Measurements from ENCODE around the gene KRT74. TPM values are rescaled to one million over a fixed set of nuclear protein-coding genes. Genes with fewer than 3 reads are reported as not detected.
A peak's percentile ranks its signal among the peaks of the same experiment; 100 is the strongest.

KRT74 gene
- total and polyA plus RNA-seq, 12 donors: 0.62 TPM; not detected in 11

DNA sequence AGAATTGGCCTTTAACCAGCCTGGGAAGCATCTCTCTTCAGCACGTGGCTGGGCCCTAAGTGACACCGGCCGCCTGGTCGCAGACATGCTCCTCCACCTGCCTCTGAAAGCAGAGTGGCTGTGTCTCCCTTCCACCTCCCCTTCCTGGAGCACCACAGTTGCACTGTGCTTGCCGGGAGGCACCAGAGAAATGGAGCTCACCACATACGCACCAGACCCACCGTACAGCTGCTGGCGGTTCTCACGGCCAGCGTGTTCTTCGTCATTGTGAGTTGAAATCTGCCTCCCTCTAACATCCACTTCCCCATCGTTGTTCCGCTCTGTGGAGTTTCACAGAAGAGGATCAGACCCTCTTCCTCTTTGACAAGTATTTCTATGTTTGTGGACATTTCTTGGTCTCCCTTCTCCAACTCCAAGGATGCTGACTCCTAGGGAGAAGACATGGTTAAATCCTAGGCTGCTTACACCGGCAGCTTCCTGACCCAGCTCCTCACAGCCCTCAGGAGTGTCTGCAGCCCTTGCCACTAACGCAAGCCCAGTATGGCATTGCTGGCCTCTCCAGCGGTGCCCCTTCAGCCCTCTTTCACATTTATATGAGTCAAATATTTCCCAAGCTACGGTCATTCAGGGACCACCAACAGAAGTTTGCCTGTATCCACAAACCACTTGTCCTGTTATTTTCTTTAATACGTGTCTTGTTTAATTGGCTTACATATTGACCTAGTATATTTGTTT lies 41.9 kb downstream of the KRT74 start:
- 59 to 78% methylated on average over 18 of the region's 18 CpGs for WGBS, 2 donors
- no peaks in the 10 kb centered on the region for H3K9me3 ChIP-seq
- intact Hi-C loops (cut with DNase I): no loop called here
- no peak overlapping the region for H3K27ac ChIP-seq
- H3K36me3 ChIP-seq: no peaks in the 10 kb centered on the region
- H3K4me1 ChIP-seq: peaks cover 0 to 4% (median 0%) of the 10 kb centered on the region in 9 donors
- TF ChIP-seq, protein P1, sequence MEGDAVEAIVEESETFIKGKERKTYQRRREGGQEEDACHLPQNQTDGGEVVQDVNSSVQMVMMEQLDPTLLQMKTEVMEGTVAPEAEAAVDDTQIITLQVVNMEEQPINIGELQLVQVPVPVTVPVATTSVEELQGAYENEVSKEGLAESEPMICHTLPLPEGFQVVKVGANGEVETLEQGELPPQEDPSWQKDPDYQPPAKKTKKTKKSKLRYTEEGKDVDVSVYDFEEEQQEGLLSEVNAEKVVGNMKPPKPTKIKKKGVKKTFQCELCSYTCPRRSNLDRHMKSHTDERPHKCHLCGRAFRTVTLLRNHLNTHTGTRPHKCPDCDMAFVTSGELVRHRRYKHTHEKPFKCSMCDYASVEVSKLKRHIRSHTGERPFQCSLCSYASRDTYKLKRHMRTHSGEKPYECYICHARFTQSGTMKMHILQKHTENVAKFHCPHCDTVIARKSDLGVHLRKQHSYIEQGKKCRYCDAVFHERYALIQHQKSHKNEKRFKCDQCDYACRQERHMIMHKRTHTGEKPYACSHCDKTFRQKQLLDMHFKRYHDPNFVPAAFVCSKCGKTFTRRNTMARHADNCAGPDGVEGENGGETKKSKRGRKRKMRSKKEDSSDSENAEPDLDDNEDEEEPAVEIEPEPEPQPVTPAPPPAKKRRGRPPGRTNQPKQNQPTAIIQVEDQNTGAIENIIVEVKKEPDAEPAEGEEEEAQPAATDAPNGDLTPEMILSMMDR (IDR thresholded peaks at IDR 0.05): no peak
- no peaks in the 10 kb centered on the region for H3K27me3 ChIP-seq
- ATAC-seq (peak in 3 of 8 donors; percentile 42 to 46 (median 46)), DNase-seq (no peak)
- H3K4me3 ChIP-seq: no peak overlapping the region

DNA sequence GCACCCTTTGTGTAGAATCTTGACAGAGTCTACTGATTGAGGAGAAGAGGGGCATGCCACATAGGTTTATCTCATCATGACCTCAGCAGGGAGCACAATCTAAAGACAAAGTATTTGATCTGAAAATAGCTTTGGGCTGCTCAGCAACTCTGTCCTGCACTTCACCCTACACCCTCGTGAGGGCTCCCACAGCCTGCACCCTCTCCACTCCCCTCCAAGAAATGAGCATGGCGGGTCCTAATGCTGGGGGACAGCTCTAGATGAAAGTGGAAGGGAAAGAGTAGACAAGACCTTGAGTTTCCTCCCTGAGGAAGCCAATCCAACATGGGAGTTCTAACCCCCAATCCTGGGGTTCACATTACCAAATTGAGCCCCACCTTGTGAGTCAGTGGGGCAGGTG lies 42.7 kb downstream of the KRT74 start:
- WGBS, 2 donors: 82 to 88% methylated on average over 2 of the region's 2 CpGs

DNA sequence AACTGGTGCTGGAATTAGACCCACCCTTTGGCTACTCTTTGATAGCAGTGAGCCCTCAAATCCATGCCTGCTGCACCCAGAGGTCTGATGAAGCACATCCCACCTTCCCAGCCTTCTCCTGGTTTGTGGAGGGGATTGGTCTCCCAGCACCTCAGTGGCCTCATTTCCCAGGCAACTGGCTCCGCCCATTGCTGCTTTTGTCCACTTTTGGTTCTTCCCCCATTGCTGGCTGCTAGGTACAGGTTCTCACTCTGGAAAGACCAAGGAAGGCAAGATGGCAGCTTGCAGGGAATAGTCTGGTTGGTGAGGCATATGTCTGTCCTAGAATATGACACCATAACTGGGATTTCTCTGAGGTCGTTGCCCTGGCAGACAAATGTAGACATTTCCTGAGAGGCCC lies 43.3 kb downstream of the KRT74 start:
- Histone ChIP-seq H3K27me3 (no peaks in the 10 kb centered on the region), H3K9me3 (no peaks in the 10 kb centered on the region), H3K4me1 (peaks cover 0 to 4% (median 0%) of the 10 kb centered on the region in 9 donors), H3K36me3 (no peaks in the 10 kb centered on the region), H3K27ac (no peak overlapping the region), H3K4me3 (no peak overlapping the region)
- 69 to 83% methylated on average over 2 of the region's 2 CpGs for WGBS, 2 donors
- TF ChIP-seq, protein P1 (IDR thresholded peaks at IDR 0.05): no peak
- intact Hi-C loops (cut with DNase I): no loop called here
- DNase-seq: no peak
- ATAC-seq: no peak

More for the DNA sequence above, 42.7 kb downstream of the KRT74 start:
- TF ChIP-seq, protein P1 (IDR thresholded peaks at IDR 0.05): no peak
- intact Hi-C loops (cut with DNase I): no loop called here
- Histone ChIP-seq H3K4me1 (peaks cover 0 to 4% (median 0%) of the 10 kb centered on the region in 9 donors), H3K4me3 (no peak overlapping the region), H3K36me3 (no peaks in the 10 kb centered on the region), H3K9me3 (no peaks in the 10 kb centered on the region), H3K27ac (no peak overlapping the region), H3K27me3 (no peaks in the 10 kb centered on the region)
- DNase-seq (no peak), ATAC-seq (no peak)

DNA sequence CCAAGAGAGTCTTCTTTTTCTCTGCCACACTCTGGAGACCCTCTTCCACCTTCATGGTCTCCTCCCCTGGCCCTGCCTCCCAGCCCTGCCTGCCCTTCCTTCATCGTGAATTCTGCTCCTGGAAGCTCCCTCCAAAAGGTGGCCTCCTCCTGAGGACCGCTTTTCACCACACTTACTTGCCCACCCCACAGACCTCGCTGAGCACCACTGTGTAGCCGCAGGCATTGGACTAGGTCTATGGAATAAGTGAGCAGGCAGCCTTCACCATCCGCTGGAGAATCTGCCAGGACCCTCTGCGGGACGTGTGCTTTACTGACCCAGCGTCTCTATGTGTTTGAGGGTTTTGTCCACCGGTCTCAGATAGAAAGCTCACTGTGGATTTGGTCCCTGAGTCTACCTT lies 43.8 kb downstream of the KRT74 start:
- no peaks in the 10 kb centered on the region for H3K9me3 ChIP-seq
- no peak overlapping the region for H3K27ac ChIP-seq
- no peaks in the 10 kb centered on the region for H3K36me3 ChIP-seq
- intact Hi-C loops (cut with DNase I): no loop called here
- DNase-seq (no peak), ATAC-seq (no peak)
- 91 to 94% methylated on average over 9 of the region's 9 CpGs for WGBS, 2 donors
- H3K4me1 ChIP-seq: peaks cover 0 to 4% (median 0%) of the 10 kb centered on the region in 9 donors
- no peak overlapping the region for H3K4me3 ChIP-seq
- no peaks in the 10 kb centered on the region for H3K27me3 ChIP-seq
- TF ChIP-seq, protein P1 (IDR thresholded peaks at IDR 0.05): no peak

Data from heart right ventricle (tissue), 16 donors.